Thymus (tissue), 11 donors: ENCODE results near the gene TBC1D8. TPM values are rescaled to one million over a fixed set of nuclear protein-coding genes. Genes with fewer than 3 reads are reported as not detected.
"Not testable (repeated sequence)": the region's sequence is repeated elsewhere in the genome, so short reads cannot be mapped to it uniquely, and the experiment has no call there.

ENCODE experiments used
- DNase-seq, 9 donors: peaks; one replicate each; pipeline ENCODE4 v3.0.0-alpha.2; 2013; ENCODE audit warnings: low spot score in 9 of 9, low read depth in 6 of 9, missing footprints in 1 of 9
- H3K27ac ChIP-seq, 2 donors: one replicate each; pipeline ENCODE4 v1.5.1; 2013; ENCODE audit warnings: control low read depth in 1 of 2, low read depth in 1 of 2, low read length in 1 of 2, mild to moderate bottlenecking in 1 of 2, moderate library complexity in 1 of 2
- H3K27me3 ChIP-seq, 2 donors: one replicate each; pipeline ENCODE4 v1.5.1; 2013; ENCODE audit warnings: low read length in 1 of 2; ENCODE audit not compliant: control insufficient read depth in 2 of 2, insufficient read depth in 1 of 2
- H3K36me3 ChIP-seq, 2 donors: one replicate each; pipeline ENCODE4 v1.5.1; 2013; ENCODE audit warnings: low read length in 1 of 2, mild to moderate bottlenecking in 1 of 2, moderate library complexity in 1 of 2; ENCODE audit not compliant: control insufficient read depth in 2 of 2, insufficient read depth in 2 of 2
- H3K4me1 ChIP-seq, 2 donors: one replicate each; pipeline ENCODE4 v1.5.1; 2013; ENCODE audit warnings: low read length in 2 of 2; ENCODE audit not compliant: control insufficient read depth in 2 of 2, insufficient read depth in 2 of 2
- H3K4me3 ChIP-seq, 2 donors: one replicate each; pipeline ENCODE4 v1.5.1; 2013; ENCODE audit warnings: low read length in 2 of 2, control low read depth in 1 of 2, mild to moderate bottlenecking in 1 of 2
- H3K9me3 ChIP-seq, 2 donors: one replicate each; pipeline ENCODE4 v1.5.1; 2013; ENCODE audit warnings: low read length in 1 of 2, mild to moderate bottlenecking in 1 of 2; ENCODE audit not compliant: control insufficient read depth in 2 of 2, insufficient read depth in 1 of 2
- WGBS: extraction: QIAGEN DNeasy Blood & Tissue Kit; methylation state at CpG from one replicate; pipeline ENCODE4 v1.1.7; 2013; 5-methylcytosine and 5-hydroxymethylcytosine counted together
- polyA plus RNA-seq: library from polyadenylated mRNA; stranded (reverse); fragments of 200-250 nt; gene quantifications from one replicate; pipeline ENCODE4 v1.2.3, GENCODE V29; 2013
- total RNA-seq: library from RNA; stranded (reverse); fragments of 120-200 nt; gene quantifications from one replicate; pipeline ENCODE4 v1.2.4, GENCODE V29; 2013
- donor health status: healthy.

The TBC1D8 gene
- total and polyA plus RNA-seq, 2 donors: 7.7 to 16.5 TPM

DNA sequence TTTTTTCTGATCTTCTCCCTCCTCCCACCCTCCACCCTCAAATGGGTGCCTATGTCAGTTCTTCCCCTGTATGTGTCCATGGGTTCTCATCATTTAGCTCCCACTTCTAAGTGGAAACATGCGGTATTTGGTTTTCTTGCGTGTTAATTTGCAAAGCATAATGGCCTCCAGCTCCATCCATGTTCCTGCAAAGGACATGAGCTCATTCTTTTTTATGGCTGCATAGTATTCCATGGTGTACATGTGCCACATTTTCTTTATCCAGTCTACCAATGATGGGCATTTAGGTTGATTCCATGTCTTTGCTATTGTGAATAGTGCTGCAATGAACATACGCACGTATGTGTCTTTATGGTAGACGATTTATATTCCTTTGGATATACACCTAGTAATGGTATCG, 100.3 kb downstream of the TBC1D8 start:
- WGBS: 99% methylated on average over 6 of the region's 6 CpGs
- H3K36me3 ChIP-seq, H3K27ac ChIP-seq, H3K4me3 ChIP-seq, H3K4me1 ChIP-seq, DNase-seq, H3K9me3 ChIP-seq, H3K27me3 ChIP-seq: not testable (repeated sequence)

DNA sequence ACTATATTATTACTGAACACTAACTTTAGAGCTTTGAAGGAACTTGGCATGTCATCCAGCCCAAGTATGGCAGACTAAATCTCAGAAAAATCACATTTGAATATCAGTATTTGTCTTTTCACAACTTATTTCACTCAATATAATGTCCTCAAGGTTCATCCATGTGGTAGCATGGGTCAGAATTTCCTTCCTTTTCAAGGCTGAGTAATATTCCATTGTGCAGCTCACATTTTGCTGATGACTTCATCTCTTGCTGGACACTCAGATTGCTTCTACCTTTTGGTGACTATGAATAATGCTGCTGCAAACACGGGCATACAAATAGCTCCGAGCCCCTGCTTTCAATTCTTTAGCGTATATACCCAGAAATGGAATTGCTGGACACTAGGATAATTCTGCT, 102.4 kb downstream of the TBC1D8 start:
- Histone ChIP-seq H3K9me3 (no peaks in the 10 kb centered on the region), H3K27me3 (no peaks in the 10 kb centered on the region), H3K36me3 (no peaks in the 10 kb centered on the region), H3K27ac (no peak overlapping the region), H3K4me1 (peaks cover 0 to 5% of the 10 kb centered on the region in 2 donors), H3K4me3 (no peak overlapping the region)
- no peak for DNase-seq
- 82% methylated on average over 3 of the region's 3 CpGs for WGBS

DNA sequence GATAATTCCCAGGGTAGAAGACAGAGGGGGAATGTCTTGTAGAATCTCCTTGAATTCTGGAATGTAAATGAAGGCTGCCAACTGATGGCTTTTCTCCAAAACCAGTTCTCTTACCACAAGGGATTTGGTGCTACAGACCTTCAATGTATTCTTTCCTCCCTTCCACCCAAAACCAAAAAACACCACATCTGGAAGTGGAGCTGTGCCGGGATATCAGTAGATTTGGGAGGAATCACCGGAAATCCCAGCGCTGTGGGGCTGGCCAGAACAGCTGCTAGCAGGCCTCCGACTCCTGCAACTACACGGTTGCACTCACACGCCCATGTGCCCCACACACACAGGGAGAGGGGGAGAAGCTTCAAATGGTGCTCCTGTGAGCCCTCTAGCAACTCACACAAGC, 103.4 kb downstream of the TBC1D8 start:
- H3K9me3 ChIP-seq: no peaks in the 10 kb centered on the region
- no peak for DNase-seq
- WGBS: 98% methylated on average over 6 of the region's 6 CpGs
- peaks cover 0 to 15% of the 10 kb centered on the region in 2 donors for H3K4me1 ChIP-seq
- H3K27ac ChIP-seq: no peak overlapping the region
- no peak overlapping the region for H3K4me3 ChIP-seq
- H3K36me3 ChIP-seq: no peaks in the 10 kb centered on the region
- H3K27me3 ChIP-seq: no peaks in the 10 kb centered on the region

DNA sequence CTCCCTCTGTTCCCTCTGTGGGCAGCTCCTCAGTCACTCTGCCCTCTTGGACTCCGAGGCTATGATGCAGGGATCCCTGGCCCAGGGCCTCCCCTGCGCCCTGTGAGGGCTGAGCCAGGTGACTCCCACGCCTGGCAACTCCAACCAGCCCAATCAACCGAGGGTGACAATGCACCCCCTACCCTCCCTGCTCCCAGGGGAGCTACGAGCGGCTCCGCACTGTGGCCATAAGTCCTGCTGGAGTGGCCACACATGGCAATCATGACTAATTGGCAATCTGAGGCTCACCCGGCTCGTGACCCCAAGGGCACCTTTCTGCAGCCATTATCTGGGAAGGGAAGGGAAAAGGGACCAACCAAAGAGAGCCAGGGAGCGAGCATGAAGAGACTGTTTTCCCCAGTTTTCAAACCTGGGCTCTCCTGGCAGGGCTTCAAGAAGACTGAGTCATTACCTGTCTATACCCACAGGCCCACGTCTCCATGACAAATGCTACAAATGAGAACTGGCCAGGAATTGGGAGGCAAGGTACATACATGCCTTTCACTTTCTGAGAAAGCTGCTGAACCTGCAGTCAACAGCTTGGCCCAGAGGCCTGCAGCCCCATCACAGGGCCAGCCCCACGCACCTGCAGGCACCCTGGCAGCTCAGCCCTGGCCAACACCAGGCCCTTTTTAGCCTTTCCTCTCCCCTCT, 104.0 kb downstream of the TBC1D8 start:
- no peaks in the 10 kb centered on the region for H3K36me3 ChIP-seq
- no peak overlapping the region for H3K27ac ChIP-seq
- peaks cover 0 to 16% of the 10 kb centered on the region in 2 donors for H3K4me1 ChIP-seq
- H3K27me3 ChIP-seq: no peaks in the 10 kb centered on the region
- H3K4me3 ChIP-seq: no peak overlapping the region
- no peaks in the 10 kb centered on the region for H3K9me3 ChIP-seq
- DNase-seq: no peak
- WGBS: 91% methylated on average over 12 of the region's 12 CpGs

DNA sequence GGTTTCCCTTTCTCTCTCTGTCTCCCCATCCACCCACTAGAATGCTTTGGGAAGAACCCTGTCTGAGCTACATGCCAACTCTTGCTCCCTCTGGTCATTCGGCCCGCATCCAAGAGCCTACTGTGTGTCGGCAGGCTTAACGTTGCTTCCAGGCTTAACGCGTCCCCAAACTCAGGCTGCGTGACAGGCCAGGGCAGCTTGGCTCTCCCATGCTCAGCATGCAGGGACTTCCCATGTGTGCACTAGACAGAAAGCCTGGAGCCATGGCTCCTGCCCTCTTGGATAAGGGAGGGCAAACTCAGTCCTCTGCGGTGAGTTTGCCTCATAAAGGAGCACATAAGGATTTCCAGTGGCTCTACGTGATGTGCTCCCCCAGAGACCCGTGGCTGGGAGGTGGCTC, 105.9 kb downstream of the TBC1D8 start:
- Histone ChIP-seq H3K27ac (no peak overlapping the region), H3K4me3 (no peak overlapping the region), H3K27me3 (no peaks in the 10 kb centered on the region), H3K36me3 (no peaks in the 10 kb centered on the region), H3K4me1 (peaks cover 0 to 16% of the 10 kb centered on the region in 2 donors), H3K9me3 (no peaks in the 10 kb centered on the region)
- DNase-seq: no peak
- 98% methylated on average over 10 of the region's 10 CpGs for WGBS

DNA sequence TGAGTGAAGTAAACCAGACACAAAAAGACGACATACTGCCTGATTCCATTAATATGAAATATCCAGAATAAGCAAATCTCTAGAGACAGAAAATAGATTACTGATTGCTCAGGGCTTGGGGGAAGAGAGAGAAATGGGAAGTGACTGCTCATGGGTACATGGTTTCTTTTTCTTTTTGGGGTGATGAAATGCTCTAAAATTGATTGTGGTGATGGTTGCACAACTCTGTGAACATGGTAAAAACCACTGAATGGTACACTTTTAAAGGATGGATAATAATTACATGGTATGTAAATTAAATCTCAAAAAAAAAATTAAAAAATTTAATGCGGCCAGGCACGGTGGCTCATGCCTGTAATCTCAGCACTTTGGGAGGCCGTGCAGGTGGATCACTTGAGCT, 109.8 kb downstream of the TBC1D8 start:
- no peak overlapping the region for H3K4me3 ChIP-seq
- H3K27me3 ChIP-seq: no peaks in the 10 kb centered on the region
- peaks cover 0 to 16% of the 10 kb centered on the region in 2 donors for H3K4me1 ChIP-seq
- no peaks in the 10 kb centered on the region for H3K9me3 ChIP-seq
- no peak overlapping the region for H3K27ac ChIP-seq
- no peaks in the 10 kb centered on the region for H3K36me3 ChIP-seq
- 95% methylated on average over 4 of the region's 4 CpGs for WGBS
- DNase-seq: no peak

DNA sequence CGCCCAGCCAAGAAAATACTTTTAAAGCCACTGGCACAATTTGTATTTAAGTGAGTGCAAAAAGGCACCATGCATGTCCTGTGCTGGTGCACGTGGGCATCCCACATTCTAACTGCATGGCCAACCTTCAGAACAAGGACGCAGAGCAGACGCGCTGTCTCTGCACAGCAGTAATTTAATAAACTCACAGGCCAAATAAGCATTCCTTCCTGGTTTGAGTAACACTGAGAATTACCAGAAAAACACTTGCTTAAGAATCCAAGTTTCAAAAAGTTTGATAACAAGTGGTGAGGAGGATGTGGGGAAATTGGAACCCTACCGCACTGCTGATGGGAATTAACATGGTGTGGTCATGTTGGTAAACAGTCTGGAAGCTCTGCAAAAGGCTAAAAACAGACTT, 110.4 kb downstream of the TBC1D8 start:
- no peak for DNase-seq
- no peak overlapping the region for H3K27ac ChIP-seq
- H3K4me1 ChIP-seq: peaks cover 0 to 16% of the 10 kb centered on the region in 2 donors
- no peaks in the 10 kb centered on the region for H3K9me3 ChIP-seq
- H3K36me3 ChIP-seq: no peaks in the 10 kb centered on the region
- 96% methylated on average over 6 of the region's 6 CpGs for WGBS
- no peak overlapping the region for H3K4me3 ChIP-seq
- H3K27me3 ChIP-seq: no peaks in the 10 kb centered on the region

DNA sequence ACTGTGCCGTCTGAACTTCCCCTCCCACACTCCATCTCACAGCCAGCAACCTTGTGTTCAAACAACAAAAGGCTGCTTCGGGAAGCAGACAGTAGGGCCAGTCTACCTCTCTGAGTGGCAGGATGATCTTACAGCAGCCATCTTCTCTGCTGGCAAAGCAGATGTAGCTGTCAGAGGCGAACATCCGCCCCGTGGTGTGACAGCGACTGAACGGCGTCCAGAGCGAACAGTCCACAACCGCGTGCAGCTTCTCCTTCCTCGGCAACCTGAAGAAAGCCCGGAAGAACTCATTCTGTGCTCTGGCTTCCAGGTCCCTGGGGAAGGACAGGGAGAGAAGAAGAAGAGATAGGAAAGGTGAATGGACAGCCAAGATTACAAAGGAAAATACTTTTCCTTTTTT, 111.1 kb downstream of the TBC1D8 start:
- Histone ChIP-seq H3K36me3 (no peaks in the 10 kb centered on the region), H3K27me3 (no peaks in the 10 kb centered on the region), H3K4me1 (peaks cover 0 to 16% of the 10 kb centered on the region in 2 donors), H3K9me3 (no peaks in the 10 kb centered on the region), H3K27ac (no peak overlapping the region), H3K4me3 (no peak overlapping the region)
- WGBS: 97% methylated on average over 13 of the region's 13 CpGs
- no peak for DNase-seq

DNA sequence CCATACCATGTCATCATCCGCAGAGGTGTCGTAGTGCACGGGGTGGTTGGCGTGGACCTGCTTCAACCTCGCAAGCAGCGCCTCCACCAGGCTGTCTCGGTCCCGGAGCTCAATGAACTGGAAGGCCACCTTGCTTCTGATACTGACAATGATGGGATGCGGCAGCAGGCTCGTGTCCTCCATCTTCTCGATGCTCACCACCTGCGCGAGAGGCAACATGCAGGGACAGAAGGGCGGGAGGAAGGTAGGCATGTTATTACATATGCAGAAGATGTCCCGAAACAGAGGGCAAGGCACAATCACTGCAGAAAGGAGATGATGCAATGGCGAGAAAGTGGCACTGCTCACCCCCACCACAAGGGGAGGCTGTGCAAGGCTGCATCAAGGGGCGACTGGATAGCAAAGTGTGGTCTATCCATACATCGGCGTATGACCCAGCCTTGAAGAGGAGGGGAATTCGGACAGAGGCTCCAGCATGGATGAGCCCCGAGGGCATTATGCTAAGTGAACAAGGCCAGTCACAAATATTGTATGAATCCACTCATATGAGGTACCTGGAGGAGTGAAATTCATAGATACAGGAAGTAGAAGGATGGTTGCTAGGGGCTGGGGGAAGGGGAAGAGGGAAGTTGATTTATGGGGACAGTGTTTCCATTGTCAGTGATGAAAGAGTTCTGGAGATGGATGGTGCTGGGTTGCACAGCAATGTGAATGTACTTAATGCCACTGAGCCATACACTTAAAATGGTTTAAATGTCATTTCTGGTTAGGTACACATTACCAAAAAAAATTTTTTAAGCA, 112.5 kb downstream of the TBC1D8 start:
- no peaks in the 10 kb centered on the region for H3K36me3 ChIP-seq
- H3K4me1 ChIP-seq: peaks cover 0 to 10% of the 10 kb centered on the region in 2 donors
- WGBS: 95% methylated on average over 21 of the region's 21 CpGs
- no peaks in the 10 kb centered on the region for H3K27me3 ChIP-seq
- no peaks in the 10 kb centered on the region for H3K9me3 ChIP-seq
- H3K27ac ChIP-seq: no peak overlapping the region
- no peak for DNase-seq
- no peak overlapping the region for H3K4me3 ChIP-seq
